GM21786 (cell line): ENCODE measurements around the gene MAP3K20.
A peak's percentile ranks its signal among the peaks of the same experiment; 100 is the strongest.
"Not testable (repeated sequence)": the region's sequence is repeated elsewhere in the genome, so short reads cannot be mapped to it uniquely, and the experiment has no call there.

Experiments
- ATAC-seq: cut with Tn5 transposase; IDR thresholded peaks from one replicate; pipeline ENCODE4 v1.9.1; 2021; ENCODE audit not compliant: unreplicated experiment

MAP3K20 gene

DNA sequence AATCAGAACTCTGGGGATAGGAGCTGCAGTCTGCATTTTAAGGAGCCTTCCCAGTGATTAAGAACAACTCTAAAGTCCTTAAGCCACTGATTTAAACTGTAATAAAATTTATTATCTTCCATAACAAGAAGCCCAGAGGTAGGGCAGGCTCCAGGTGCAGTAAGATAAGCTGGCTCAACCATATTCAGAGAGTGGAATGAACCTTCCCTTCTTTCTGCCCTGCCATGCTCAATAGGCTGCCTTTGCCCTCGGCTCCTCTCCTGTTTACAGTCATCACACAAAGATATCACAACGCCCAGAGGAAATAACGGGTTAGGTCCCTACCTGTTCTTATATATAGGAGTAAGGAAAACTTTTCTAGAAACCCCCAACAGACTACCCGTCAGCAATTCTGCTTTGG, 188.5 kb downstream of the MAP3K20 start:
- no peak for ATAC-seq

DNA sequence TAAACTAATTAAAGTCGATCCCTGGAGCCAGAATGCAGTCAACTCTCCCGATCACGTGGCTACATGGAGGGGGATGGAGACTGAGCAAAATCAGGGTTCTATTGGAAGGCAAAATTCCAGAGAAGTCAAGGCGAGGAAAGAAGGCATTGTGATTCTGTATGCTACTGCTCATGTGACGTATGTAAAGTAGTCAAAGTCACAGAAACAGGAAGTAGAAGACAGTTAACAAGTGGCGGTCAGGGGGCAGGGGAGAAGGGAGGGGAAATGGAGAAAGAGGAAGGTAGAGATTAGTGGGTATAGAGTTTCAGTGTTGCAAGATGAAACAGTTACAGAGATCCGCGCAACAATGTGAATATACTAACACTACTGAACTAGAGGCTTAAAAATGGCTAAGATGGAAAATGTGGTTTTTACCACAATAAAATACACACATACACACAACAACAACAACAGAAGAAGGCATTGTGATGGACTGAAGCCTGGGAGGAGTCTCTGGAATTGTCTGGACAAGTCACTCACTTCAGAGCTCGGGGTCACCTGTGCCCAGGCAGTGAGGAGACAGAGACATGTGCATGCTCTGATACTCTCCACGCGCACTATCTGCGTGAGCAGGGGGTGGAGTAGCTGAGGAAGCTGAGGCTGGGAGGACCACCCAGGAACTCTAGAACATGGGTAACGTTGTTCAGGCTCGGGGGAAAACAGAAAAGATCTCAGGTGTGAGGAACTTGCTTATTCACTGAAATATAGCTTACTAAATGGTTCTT, 189.1 kb downstream of the MAP3K20 start:
- ATAC-seq = peak; percentile 99

DNA sequence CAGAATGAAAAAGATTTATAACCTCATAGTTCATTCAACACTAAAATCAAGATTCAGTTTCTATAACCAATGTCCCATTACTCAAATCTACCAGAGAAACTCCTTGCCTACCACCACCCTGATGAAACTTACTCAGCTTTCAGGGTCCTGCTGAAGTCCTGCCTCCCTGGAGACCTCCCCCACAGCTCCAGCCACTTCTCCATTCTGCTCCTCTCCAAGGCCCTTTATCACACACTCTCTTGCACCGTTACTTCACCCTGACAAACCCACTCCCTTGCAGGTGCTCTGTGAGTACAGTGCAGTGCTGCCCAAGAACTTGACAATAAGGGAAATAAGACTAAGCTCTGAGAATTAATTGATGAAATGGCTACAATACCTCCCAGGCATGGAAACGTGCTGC, 195.5 kb downstream of the MAP3K20 start:
- ATAC-seq = no peak

DNA sequence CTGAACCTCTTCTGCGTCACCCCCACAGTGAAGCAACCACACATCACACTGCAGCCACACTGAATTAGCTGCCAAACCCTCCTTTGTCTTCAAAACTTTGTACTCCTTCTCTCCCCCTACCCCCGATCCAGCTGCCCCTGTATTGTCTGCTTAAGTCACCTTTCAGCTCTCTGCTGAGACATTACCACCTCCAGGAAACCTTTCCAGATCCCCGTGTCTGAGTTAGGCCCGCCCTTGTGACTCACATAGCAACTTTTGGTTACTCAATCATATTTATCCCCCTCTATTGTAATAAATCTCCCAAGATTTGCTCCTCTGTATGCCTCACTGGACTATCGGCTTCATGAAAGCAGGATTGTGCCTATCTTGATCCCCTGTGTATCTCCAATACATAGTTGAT, 196.2 kb downstream of the MAP3K20 start:
- ATAC-seq = no peak

DNA sequence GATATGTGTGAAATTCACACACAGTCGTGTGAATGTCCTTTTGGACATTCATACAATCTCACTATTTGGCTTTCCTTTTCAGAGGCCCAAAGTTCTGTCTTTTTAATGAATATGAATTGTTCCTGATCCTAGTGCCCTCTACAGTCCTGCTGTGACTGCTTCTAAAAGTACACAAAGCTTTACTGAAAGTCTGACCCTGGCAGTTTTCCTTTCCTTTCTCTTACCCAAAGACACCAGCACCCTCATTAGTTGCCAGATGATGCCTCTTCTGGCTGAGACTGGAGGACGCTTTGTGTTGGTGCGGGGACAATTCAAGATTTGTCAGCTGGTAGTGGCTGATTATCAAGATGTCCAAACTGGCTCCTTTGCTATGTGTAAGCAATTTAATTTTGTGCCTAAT, 197.2 kb downstream of the MAP3K20 start:
- ATAC-seq = no peak

DNA sequence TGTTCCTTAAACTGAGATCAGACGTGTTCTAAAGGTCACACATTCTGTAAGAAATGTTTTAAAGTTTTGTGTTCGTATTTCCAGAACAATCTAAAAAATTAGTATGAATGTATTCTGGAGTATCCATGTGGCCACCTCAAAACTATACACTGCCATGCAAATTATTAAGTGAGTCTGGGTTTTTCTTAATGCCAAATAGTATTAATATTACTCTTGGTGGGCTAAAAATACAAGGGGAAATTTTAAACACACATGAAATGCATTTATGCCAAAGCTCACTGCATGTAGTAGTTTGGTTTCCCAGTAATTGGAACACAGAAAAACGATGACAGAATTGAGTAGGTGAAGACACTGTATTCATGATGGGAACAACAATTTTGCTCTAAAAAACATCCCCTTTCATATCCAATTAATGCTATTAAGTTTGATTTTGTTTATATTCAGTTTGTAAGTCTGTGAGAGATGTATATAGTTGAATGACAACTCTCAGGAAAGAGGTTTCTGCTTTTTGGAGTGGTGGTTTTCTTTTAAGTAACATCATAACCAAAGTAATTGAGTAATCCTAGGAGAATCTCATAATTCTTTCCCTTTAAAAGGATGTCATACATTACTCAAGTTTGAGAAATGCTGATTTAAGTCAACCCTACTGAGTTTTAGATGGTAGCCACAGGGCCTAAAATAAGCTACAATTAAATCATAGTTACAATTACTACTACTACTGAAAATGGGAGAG, 203.3 kb downstream of the MAP3K20 start:
- no peak for ATAC-seq

DNA sequence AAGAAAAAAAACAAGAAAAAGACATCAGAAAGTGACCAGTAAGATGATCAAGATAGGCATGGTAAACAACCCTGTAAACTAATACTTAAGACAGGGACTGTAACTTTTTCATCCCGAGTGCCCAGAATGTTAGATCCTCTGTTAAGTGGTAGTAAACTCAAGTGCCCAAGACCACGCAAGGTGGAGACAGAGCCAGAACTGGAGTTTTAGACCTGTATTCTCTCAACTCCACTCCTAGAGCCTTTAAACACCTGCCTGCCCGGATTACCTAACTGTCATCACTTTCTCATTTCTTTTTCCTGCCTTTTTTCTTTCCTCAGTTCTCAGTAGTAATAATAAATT, 203.9 kb downstream of the MAP3K20 start:
- ATAC-seq = no peak

DNA sequence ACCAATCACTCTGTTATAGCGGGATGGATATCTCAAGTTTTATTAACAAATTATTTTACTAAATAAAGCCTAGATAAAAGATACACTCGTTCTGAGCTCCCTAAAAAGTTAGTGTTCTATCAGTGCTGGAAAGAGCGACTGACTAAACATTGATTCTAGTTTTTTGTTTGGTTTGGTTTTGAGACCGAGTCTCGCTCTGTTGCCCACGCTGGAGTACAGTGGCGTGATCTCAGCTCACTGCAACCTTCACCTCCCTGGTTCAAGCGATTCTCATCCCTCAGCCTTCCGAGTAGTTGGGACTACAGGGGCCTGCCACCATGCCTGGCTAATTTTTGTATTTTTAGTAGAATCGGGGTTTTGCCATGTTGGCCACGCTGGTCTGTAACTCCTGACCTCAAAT, 205.2 kb downstream of the MAP3K20 start:
- ATAC-seq = no peak

DNA sequence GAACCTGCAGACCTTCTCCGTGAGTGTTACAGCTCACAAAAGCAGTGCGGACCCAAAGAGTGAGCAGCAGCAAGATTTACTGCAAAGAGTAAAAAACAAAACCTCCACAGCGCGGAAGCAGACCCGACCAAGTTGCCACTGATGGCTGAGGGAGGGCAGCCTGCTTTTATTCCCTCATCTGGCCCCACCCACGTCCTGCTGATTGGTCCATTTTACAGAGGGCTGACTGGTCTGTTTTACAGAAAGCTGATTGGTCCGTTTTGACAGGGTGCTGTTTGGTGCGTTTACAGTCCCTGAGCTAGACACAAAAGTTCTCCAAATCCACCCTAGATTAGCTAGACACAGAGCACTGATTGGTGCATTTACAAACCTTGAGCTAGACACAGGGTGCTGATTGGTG, 206.3 kb downstream of the MAP3K20 start:
- not testable (repeated sequence) for ATAC-seq

DNA sequence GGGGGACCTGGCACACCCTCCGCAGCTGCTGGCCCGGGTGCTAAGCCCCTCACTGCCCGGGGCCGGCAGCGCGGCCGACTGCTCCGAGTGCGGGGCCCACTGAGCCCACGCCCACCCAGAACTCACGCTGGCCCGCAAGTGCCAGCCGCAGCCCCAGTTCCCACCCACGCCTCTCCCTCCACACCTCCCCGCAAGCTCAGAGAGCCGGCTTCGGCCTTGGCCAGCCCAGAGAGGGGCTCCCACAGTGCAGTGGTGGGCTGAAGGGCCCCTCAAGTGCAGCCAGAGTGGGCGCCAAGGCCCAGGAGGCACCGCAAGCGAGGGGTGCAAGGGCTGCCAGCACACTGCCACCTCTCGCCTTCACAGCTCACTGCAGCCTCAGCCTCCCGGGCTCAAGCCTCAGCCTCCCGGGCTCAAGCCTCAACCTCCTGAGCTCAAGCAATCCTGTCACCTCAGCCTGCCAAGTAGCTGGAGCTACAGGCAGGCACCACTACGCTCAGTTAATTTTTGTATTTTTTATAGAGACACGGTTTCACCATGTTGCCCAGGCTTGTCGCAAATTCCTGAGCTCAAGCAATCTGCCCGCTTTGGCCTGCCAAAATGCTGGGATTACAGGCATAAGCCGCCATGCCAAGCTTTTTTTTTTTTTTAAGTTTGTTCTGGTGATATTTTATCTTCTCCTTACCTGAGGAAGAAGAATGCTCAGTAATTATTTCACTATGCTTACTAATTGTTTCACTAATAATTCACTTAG, 207.3 kb downstream of the MAP3K20 start:
- ATAC-seq = no peak

DNA sequence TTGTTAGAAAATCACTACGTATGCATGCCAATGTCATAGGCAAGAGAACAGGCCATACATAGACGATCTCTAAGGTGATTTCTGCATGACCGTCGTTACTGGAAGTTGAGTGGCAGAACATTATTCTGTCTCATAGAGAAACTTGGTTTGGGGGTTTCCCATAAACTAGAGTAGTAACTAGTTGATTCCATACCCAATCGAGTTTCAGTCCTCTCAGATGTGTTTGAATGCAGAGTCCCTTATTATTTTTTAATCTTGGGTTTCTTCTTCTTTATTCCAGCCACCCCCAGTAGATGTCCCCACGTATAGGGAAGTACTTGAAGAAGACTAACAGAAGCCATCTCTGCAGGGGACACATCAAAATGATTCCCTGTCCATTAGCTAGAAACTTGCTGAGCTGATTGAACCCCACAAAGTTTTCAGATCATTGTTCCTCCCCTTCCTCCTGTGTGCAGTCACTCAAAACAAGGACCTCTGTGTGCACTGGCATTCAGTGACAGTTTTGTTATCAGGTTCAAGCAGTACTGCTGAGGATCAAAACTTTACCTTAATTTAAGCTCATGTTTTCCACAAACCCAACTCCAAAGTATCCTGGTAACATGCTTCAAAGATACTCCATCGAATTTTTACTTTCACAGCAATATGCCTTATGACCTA, 210.6 kb downstream of the MAP3K20 start:
- peak; percentile 82 for ATAC-seq

DNA sequence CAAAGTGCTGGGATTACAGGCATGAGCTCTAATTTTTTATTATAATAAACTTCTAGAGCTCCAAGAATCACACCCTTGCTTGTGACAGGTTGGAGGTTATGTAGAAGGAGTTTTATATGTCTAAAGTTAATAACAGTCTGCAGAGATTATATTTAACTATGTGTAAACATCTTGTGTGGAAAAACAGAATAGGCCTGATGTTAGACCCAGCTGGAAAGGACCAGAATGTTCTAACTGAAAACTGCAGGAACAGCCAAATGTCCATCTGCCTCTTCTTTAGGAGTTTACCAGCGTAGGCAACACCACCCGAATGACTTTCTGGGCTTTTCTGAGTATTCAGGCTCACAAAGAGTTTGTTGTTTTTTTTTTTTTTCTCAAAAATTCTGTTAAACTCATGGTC, 211.9 kb downstream of the MAP3K20 start:
- no peak for ATAC-seq

DNA sequence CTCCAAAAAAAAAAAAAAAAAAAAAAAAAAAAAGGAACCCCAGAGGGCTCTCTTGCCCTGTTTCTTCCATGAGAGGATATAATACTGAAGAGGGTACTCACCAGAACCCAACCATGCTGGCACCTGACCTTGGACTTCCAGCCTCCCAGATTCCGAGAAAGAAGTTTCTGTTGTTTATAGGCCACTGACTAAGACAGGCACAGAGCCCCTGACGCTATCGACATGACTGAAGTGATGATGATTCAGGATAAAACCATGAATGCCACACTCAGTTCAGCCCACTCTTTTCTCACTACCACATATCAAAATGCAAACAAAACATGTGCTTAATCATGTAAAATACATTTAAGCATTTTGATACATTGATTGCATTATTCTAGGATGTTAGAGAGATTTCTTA, 212.9 kb downstream of the MAP3K20 start:
- ATAC-seq = no peak

DNA sequence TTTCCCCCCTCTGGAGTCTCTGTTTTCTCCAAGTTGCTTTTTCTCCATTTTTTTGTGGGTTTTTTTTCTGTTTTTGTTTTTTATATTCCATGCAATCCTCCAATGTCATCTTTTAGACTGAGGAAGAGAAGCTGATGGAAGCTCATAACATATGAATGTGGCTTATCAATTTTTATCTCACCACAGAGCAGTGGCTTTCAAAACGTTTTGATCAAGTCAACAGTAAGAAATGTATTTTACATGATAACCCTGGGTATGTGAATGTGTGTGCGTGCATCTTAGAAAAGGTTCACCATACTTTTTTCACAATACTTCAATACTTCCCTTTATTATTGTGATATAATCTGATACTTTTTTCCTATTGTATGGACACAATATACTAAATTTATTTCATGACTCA, 214.4 kb downstream of the MAP3K20 start:
- ATAC-seq = no peak

DNA sequence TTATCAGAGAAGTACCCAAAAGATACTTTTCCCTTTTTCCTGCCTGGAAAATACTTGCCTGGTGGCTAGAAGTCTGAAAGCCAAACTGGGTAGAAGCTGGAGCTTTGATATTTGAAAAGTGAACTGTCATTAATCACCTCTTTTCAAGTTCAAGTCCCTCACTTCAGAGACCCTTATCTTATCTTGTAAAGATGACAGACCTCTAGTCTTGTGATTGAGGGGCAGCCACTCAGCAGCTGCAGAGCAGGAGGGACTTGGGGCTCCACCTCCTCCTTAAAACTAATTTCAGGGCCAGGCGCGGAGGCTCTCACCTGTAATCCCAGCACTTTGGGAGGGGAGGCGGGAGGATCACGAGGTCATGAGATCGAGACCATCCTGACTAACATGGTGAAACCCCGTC, 214.9 kb downstream of the MAP3K20 start:
- ATAC-seq = no peak

DNA sequence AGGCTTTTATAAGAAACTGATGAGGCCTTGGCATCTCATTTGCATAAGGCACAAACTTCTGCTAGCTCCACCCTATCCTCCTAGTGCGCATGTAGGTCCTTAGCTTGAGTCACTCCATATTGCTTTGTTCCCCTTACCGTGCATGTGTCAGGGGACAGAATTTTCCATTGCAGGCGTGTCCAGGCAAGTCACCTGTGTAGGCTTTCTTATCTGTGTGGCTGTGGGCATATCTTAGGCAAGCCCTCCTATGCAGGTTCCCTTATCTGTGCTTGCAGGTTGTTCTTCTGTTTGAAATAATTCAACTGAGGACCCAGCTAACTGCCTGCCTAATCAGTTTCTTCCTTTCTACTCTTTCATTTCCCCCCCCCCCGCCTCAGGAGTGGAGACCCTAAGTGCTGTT, 215.8 kb downstream of the MAP3K20 start:
- ATAC-seq = no peak

DNA sequence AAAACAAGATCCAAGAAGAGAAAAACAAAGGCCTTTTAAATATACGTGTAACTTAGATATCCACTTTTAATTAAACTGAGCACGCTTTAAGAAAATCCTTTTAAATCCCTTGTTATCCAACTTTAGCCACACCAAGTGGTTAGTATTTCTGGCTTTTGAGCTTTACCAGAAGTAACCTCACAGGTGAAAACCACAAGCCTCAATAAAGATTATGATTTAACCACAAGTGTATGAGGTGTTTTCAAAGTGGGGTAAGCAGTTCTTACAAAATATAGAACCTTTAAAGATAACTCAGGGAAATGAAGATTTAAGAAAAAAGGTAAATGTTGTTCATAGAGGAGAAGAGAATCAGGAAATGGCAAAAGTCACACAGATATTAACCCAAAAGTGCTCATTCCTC, 220.6 kb downstream of the MAP3K20 start:
- ATAC-seq = no peak

DNA sequence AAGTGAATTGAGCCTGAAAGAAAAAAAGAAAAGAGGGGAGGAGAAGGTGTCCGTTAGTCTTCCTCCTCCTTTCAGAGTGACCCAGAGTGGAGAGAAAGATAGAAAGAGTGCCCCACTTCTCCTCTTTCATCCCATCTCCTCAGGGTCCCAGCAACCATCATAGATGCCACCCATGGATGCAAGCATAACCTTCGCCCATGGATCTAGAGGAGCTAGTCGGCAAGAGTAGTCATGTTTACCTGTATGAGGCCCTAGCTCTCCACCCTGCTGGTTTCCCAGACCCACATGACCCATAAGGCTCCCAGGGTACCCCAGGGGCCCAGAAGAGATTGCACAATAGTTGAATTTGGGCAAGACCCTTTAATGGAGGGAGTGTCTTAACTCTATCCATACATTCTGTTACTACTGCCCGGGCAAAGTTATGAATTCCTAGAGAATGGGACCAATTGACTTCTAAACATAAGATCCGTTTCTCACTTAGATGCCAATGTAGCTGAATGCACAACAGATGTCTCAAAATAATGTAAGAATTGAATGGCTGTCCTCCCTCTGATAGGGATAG, 223.0 kb downstream of the MAP3K20 start:
- ATAC-seq = no peak

DNA sequence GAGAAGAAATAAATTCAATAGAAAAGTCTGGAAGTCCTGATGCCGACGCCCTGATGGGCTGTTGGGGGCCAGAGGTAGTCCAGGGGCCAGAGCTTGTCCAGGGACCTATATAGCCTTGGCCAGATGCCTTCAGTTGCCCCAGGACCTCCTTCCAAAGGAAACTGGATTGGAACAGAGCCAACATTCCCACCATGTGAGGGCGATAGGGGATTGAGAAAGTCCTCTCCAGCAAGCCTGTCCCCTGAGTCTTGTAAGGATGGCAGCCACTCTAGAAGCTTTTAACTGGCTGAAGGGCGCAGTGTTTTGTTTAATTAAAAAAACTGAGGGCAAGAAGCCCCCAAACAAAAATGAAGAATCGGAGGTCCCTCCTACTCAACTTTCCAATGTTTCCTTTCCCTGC, 224.1 kb downstream of the MAP3K20 start:
- ATAC-seq = no peak

DNA sequence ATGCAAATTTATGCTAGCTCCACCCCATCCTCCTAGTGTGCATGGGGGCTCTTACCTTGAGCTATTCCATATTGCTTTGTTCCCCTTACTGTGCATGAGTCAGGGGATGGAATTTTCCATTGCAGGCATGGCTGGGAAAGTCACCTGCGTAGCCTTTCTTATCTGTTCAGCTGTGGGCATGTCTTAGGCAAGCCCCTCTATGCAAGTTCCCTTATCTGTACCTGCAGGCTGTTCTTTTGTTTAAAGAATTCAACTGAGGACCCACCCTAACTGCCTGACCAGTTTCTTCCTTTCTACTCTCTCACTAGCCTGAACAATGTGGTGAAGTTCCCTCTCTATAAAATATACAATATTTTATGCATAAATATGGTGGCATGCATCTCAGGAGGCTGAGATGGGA, 224.8 kb downstream of the MAP3K20 start:
- no peak for ATAC-seq

DNA sequence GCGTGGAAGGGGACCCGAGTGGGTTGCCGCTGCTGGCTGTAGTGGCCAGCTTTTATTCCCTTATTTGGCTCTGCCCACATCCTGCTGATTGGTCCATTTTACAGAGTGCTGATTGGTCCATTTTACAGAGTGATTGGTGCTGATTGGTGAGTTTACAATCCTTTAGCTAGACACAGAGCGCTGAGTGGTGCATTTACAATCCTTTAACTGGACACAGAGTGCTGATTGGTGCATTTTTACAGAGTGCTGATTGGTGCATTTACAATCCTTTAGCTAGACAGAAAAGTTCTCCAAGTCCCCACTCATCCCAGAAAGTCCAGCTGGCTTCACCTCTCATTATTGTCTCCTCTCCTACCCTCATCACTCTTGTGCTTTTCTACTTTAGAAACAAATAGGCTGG, 225.9 kb downstream of the MAP3K20 start:
- not testable (repeated sequence) for ATAC-seq
